Kidney epithelial cell (primary cell): ENCODE data around the gene CEACAM1. TPM values are rescaled to one million over a fixed set of nuclear protein-coding genes. Genes with fewer than 3 reads are reported as not detected.

ENCODE experiments used
- DNase-seq: peaks from one replicate; pipeline ENCODE4 v3.0.0-alpha.2; 2010; ENCODE audit warnings: low read depth
- H3K27me3 ChIP-seq: 2 replicates; pipeline ENCODE4 v1.6.0; 2011; ENCODE audit warnings: low read length; ENCODE audit not compliant: control insufficient read depth, insufficient read depth
- H3K36me3 ChIP-seq: 2 replicates; pipeline ENCODE4 v1.5.1; 2011; ENCODE audit warnings: low read length; ENCODE audit not compliant: control insufficient read depth, insufficient read depth
- H3K4me3 ChIP-seq: 2 replicates; pipeline ENCODE4 v1.5.1; 2011; ENCODE audit warnings: low read depth, mild to moderate bottlenecking, control low read depth, low read length
- CTCF ChIP-seq: IDR thresholded peaks from 2 replicates; pipeline ENCODE4 v1.5.1; 2011; ENCODE audit warnings: mild to moderate bottlenecking, moderate library complexity, low read length, control low read depth, inconsistent platforms; ENCODE audit not compliant: insufficient read depth, poor library complexity, severe bottlenecking
- total RNA-seq: library from RNA; depleted of rRNA; stranded (reverse); fragments of >200 nt; gene quantifications from 2 replicates; pipeline ENCODE4 v1.2.3, GENCODE V29; 2015

The CEACAM1 gene
- total RNA-seq, 1 donor from 2014 or later = 2.1 TPM

GRCh38 chr19:42478765-42479311, 49.4 kb downstream of the CEACAM1 start:
- H3K27me3 ChIP-seq = no peaks in the 10 kb centered on the region
- no peak for DNase-seq
- no peak for TF ChIP-seq CTCF
- no peak overlapping the region for H3K4me3 ChIP-seq
- no peaks in the 10 kb centered on the region for H3K36me3 ChIP-seq

- H3K4me3 ChIP-seq = no peak overlapping the region
- H3K27me3 ChIP-seq = no peaks in the 10 kb centered on the region
- TF ChIP-seq CTCF = no peak
- no peaks in the 10 kb centered on the region for H3K36me3 ChIP-seq
- DNase-seq = no peak
These were observed 50.3 kb downstream of the CEACAM1 start for GRCh38 chr19:42477933-42478332.

- H3K27me3 ChIP-seq = no peaks in the 10 kb centered on the region
- no peaks in the 10 kb centered on the region for H3K36me3 ChIP-seq
- TF ChIP-seq CTCF = no peak
- no peak for DNase-seq
- H3K4me3 ChIP-seq = no peak overlapping the region
These were observed 51.2 kb downstream of the CEACAM1 start for GRCh38 chr19:42477117-42477516.

GRCh38 chr19:42475366-42475765, 52.9 kb downstream of the CEACAM1 start:
- Histone ChIP-seq H3K4me3 (no peak overlapping the region), H3K27me3 (no peaks in the 10 kb centered on the region), H3K36me3 (no peaks in the 10 kb centered on the region)
- no peak for DNase-seq
- TF ChIP-seq CTCF = no peak

GRCh38 chr19:42474743-42475142, 53.5 kb downstream of the CEACAM1 start:
- H3K27me3 ChIP-seq = no peaks in the 10 kb centered on the region

More at GRCh38 chr19:42474743-42475142, 53.5 kb downstream of the CEACAM1 start:
- Histone ChIP-seq H3K36me3 (no peaks in the 10 kb centered on the region), H3K4me3 (no peak overlapping the region)
- no peak for DNase-seq
- TF ChIP-seq CTCF = no peak
